Urinary bladder (tissue), 4 donors: ENCODE measurements around the gene FANCC. TPM values are rescaled to one million over a fixed set of nuclear protein-coding genes. Genes with fewer than 3 reads are reported as not detected.

Source experiments
- DNase-seq: peaks from one replicate; pipeline ENCODE4 v3.0.0-alpha.2; 2015; ENCODE audit errors: extremely low spot score
- H3K27ac ChIP-seq: one replicate; pipeline ENCODE4 v1.5.1; 2013; ENCODE audit warnings: low read depth, mild to moderate bottlenecking, moderate library complexity
- H3K36me3 ChIP-seq: one replicate; pipeline ENCODE4 v1.6.1; 2013; ENCODE audit warnings: mild to moderate bottlenecking, moderate library complexity; ENCODE audit not compliant: insufficient read depth
- H3K4me1 ChIP-seq: one replicate; pipeline ENCODE4 v1.6.1; 2013; ENCODE audit warnings: mild to moderate bottlenecking, moderate library complexity; ENCODE audit not compliant: insufficient read depth
- H3K4me3 ChIP-seq: one replicate; pipeline ENCODE4 v1.5.1; 2013; ENCODE audit warnings: low read depth, low read length
- WGBS: extraction: QIAGEN DNeasy Blood & Tissue Kit; methylation state at CpG from one replicate; pipeline ENCODE4 v1.1.7; 2013; 5-methylcytosine and 5-hydroxymethylcytosine counted together
- polyA plus RNA-seq: library from polyadenylated mRNA; stranded (reverse); fragments of 200-250 nt; gene quantifications from one replicate; pipeline ENCODE4 v1.2.3, GENCODE V29; 2013
- total RNA-seq: library from RNA; depleted of rRNA; stranded (reverse); fragments of >200 nt; gene quantifications from one replicate; pipeline ENCODE4 v1.2.3, GENCODE V29; 2014
- donor health status: healthy with polysubstance abuse.
- donor health status: healthy.

Gene FANCC
- total and polyA plus RNA-seq, 2 donors: 4.6 to 25.7 TPM

GRCh38 chr9:95067897-95068296 is 249.6 kb downstream of the FANCC start:
- Histone ChIP-seq H3K36me3 (peaks cover 2% of the 10 kb centered on the region), H3K4me1 (peaks cover 2% of the 10 kb centered on the region), H3K4me3 (no peak overlapping the region), H3K27ac (no peak overlapping the region)
- WGBS: 36% methylated on average over 2 of the region's 2 CpGs
- no peak for DNase-seq

- DNase-seq: no peak
- no peak overlapping the region for H3K4me3 ChIP-seq
- H3K27ac ChIP-seq: no peak overlapping the region
- peaks cover 2% of the 10 kb centered on the region for H3K4me1 ChIP-seq
- peaks cover 2% of the 10 kb centered on the region for H3K36me3 ChIP-seq
- 71% methylated on average over 6 of the region's 6 CpGs for WGBS
Measured at GRCh38 chr9:95067057-95067456, 250.5 kb downstream of the FANCC start.

GRCh38 chr9:95065224-95065623 is 252.3 kb downstream of the FANCC start:
- H3K4me3 ChIP-seq: no peak overlapping the region
- peaks cover 2% of the 10 kb centered on the region for H3K36me3 ChIP-seq
- H3K27ac ChIP-seq: no peak overlapping the region
- WGBS: 61% methylated on average over 11 of the region's 11 CpGs
- H3K4me1 ChIP-seq: peaks cover 4% of the 10 kb centered on the region
- no peak for DNase-seq

- Histone ChIP-seq H3K4me1 (peaks cover 5% of the 10 kb centered on the region), H3K36me3 (peaks cover 2% of the 10 kb centered on the region), H3K4me3 (no peak overlapping the region), H3K27ac (no peak overlapping the region)
- no peak for DNase-seq
- WGBS: 79% methylated on average over 10 of the region's 10 CpGs
Measured at GRCh38 chr9:95063300-95063699, 254.2 kb downstream of the FANCC start.

- WGBS: 47% methylated on average over 7 of the region's 7 CpGs
- peaks cover 5% of the 10 kb centered on the region for H3K4me1 ChIP-seq
- no peak overlapping the region for H3K4me3 ChIP-seq
- H3K36me3 ChIP-seq: peaks cover 2% of the 10 kb centered on the region
- H3K27ac ChIP-seq: no peak overlapping the region
- no peak for DNase-seq
Measured at GRCh38 chr9:95062596-95063065, 254.9 kb downstream of the FANCC start.

- WGBS: 47% methylated on average over 13 of the region's 13 CpGs
Measured at GRCh38 chr9:95061916-95062595, 255.5 kb downstream of the FANCC start.

GRCh38 chr9:95060916-95061315 is 256.6 kb downstream of the FANCC start:
- peaks cover 5% of the 10 kb centered on the region for H3K4me1 ChIP-seq
- 54% methylated on average over 2 of the region's 2 CpGs for WGBS
- H3K27ac ChIP-seq: no peak overlapping the region
- H3K4me3 ChIP-seq: no peak overlapping the region
- no peak for DNase-seq
- H3K36me3 ChIP-seq: no peaks in the 10 kb centered on the region

More at GRCh38 chr9:95061916-95062595, 255.5 kb downstream of the FANCC start:
- no peak for DNase-seq
- no peak overlapping the region for H3K27ac ChIP-seq
- no peaks in the 10 kb centered on the region for H3K36me3 ChIP-seq
- H3K4me1 ChIP-seq: peaks cover 5% of the 10 kb centered on the region
- no peak overlapping the region for H3K4me3 ChIP-seq

GRCh38 chr9:95060234-95060633 is 257.3 kb downstream of the FANCC start:
- no peak for DNase-seq
- Histone ChIP-seq H3K4me3 (no peak overlapping the region), H3K36me3 (no peaks in the 10 kb centered on the region), H3K27ac (no peak overlapping the region), H3K4me1 (peaks cover 4% of the 10 kb centered on the region)
- 27% methylated on average over 5 of the region's 5 CpGs for WGBS

- no peak overlapping the region for H3K27ac ChIP-seq
- DNase-seq: no peak
- peaks cover 4% of the 10 kb centered on the region for H3K4me1 ChIP-seq
- H3K36me3 ChIP-seq: no peaks in the 10 kb centered on the region
- H3K4me3 ChIP-seq: no peak overlapping the region
- WGBS: 59% methylated on average over 7 of the region's 7 CpGs
Measured at GRCh38 chr9:95058795-95059386, 258.6 kb downstream of the FANCC start.

- DNase-seq: no peak
- Histone ChIP-seq H3K4me3 (no peak overlapping the region), H3K4me1 (peaks cover 4% of the 10 kb centered on the region), H3K27ac (no peak overlapping the region), H3K36me3 (no peaks in the 10 kb centered on the region)
- WGBS: 51% methylated on average over 7 of the region's 7 CpGs
Measured at GRCh38 chr9:95058121-95058785, 259.3 kb downstream of the FANCC start.

- Histone ChIP-seq H3K4me1 (peaks cover 4% of the 10 kb centered on the region), H3K4me3 (peak overlapping the region; percentile 14), H3K36me3 (no peaks in the 10 kb centered on the region), H3K27ac (no peak overlapping the region)
- DNase-seq: no peak
- WGBS: 22% methylated on average over 10 of the region's 10 CpGs
Measured at GRCh38 chr9:95057101-95057500, 260.4 kb downstream of the FANCC start.

- no peak for DNase-seq
- Histone ChIP-seq H3K4me3 (peak overlapping the region; percentile 1), H3K36me3 (no peaks in the 10 kb centered on the region), H3K27ac (no peak overlapping the region), H3K4me1 (peaks cover 4% of the 10 kb centered on the region)
- 27% methylated on average over 15 of the region's 15 CpGs for WGBS
Measured at GRCh38 chr9:95055851-95056551, 261.5 kb downstream of the FANCC start.

- Histone ChIP-seq H3K4me3 (no peak overlapping the region), H3K4me1 (peaks cover 3% of the 10 kb centered on the region), H3K27ac (peak overlapping the region; percentile 58), H3K36me3 (no peaks in the 10 kb centered on the region)
- WGBS: 22% methylated on average over 6 of the region's 6 CpGs
- no peak for DNase-seq
Measured at GRCh38 chr9:95055334-95055850, 262.1 kb downstream of the FANCC start.
